HG03103 (cell line): ENCODE measurements around the gene PIN1.
A peak's percentile ranks its signal among the peaks of the same experiment; 100 is the strongest.
"Not testable (repeated sequence)": the region's sequence is repeated elsewhere in the genome, so short reads cannot be mapped to it uniquely, and the experiment has no call there.

ENCODE experiments used
- ATAC-seq: cut with Tn5 transposase; IDR thresholded peaks from one replicate; pipeline ENCODE4 v1.9.1; 2021; ENCODE audit warnings: low read depth; ENCODE audit not compliant: unreplicated experiment

Gene PIN1

GRCh38 chr19:9834726-9835506 is at the start of gene PIN1:
Gene PIN1 (plus strand): TSS chr19:9835318. CDS start chr19:9835345, 27 bp downstream.
- ATAC-seq, result peak; percentile 87

- peak; percentile 68 for ATAC-seq
These were observed 49.5 kb upstream of the PIN1 start for GRCh38 chr19:9785367-9786331.

GRCh38 chr19:9786342-9786741 is 48.8 kb upstream of the PIN1 start:
- ATAC-seq, result no peak

GRCh38 chr19:9786819-9787218 is 48.3 kb upstream of the PIN1 start:
- no peak for ATAC-seq

GRCh38 chr19:9788604-9789003 is 46.5 kb upstream of the PIN1 start:
- ATAC-seq, result not testable (repeated sequence)

- ATAC-seq, result no peak
These were observed 46.1 kb upstream of the PIN1 start for GRCh38 chr19:9789066-9789465.

GRCh38 chr19:9789579-9789978 is 45.5 kb upstream of the PIN1 start:
- not testable (repeated sequence) for ATAC-seq

- not testable (repeated sequence) for ATAC-seq
These were observed 44.1 kb upstream of the PIN1 start for GRCh38 chr19:9791073-9791367.

- no peak for ATAC-seq
These were observed 43.4 kb upstream of the PIN1 start for GRCh38 chr19:9791552-9792205.

GRCh38 chr19:9792206-9793070 is 42.7 kb upstream of the PIN1 start:
- no peak for ATAC-seq

GRCh38 chr19:9793071-9793591 is 42.0 kb upstream of the PIN1 start:
- ATAC-seq, result no peak

- ATAC-seq, result peak; percentile 36
These were observed 38.9 kb upstream of the PIN1 start for GRCh38 chr19:9796113-9796773.

GRCh38 chr19:9797871-9798270 is 37.2 kb upstream of the PIN1 start:
- ATAC-seq, result no peak

- ATAC-seq, result no peak
These were observed 36.0 kb upstream of the PIN1 start for GRCh38 chr19:9799162-9799561.

- no peak for ATAC-seq
These were observed 33.1 kb upstream of the PIN1 start for GRCh38 chr19:9801976-9802375.

- ATAC-seq, result no peak
These were observed 28.3 kb upstream of the PIN1 start for GRCh38 chr19:9806803-9807202.

GRCh38 chr19:9808855-9809824 is 26.0 kb upstream of the PIN1 start:
- ATAC-seq, result no peak

GRCh38 chr19:9811139-9811538 is 24.0 kb upstream of the PIN1 start:
- no peak for ATAC-seq
